ENCODE data around the gene GNRHR.

The GNRHR gene

DNA sequence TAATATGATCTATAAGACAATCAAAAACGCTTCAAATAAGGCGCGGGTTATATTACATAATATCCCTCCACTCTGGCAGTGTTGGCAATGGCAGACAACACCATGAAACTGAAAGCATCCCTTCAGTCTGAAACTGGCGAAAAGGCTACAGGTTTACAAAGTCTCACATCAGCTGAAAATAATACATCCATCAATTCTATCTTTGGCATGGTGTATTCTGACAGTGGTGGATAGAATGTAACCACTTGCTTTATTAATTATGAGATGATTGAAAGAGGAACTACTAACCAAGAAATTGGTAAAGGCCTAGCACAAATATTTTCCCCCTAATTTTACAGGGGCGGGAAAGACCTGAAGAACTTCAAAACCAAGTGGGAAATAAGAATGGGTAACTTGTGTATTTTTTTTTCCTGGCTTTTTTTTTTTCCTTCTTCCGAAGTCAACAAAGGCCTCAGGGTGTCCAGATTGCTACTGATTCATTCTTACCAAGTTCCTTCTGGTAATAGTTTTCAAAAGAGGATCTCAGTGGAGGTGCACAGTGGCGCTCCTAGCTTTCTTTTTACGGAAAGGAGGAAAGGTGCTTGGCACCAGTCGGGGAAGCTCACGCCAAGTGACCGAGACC is 54.0 kb downstream of the GNRHR start:
- DNase-seq (no peak), ATAC-seq (no peak)

- ATAC-seq (no peak), DNase-seq (no peak)
Measured at GRCh38 chr4:67699603-67700002, 54.6 kb downstream of the GNRHR start.

GRCh38 chr4:67697860-67698687 is 56.1 kb downstream of the GNRHR start:
- ATAC-seq (no peak), DNase-seq (no peak)

DNA sequence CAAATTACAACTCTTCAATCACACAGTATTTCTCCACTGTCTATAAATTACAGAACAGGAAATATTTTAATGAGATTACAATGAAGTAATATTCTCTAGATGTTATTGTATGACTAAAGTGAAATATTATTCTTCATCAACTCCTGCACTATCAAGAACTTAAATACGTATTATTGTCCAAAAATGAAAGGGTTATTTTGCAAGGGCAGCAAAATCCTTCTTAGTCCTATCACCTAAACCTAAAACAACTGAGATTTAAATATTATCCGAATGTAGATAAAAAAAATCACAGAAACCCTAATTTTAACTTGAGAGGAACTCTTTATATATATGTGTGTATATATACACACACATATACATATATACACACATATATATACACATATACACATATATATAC is 58.1 kb downstream of the GNRHR start:
- no peak for DNase-seq
- ATAC-seq, result no peak

- no peak for DNase-seq
- no peak for ATAC-seq
Measured at GRCh38 chr4:67694662-67695061, 59.5 kb downstream of the GNRHR start.

DNA sequence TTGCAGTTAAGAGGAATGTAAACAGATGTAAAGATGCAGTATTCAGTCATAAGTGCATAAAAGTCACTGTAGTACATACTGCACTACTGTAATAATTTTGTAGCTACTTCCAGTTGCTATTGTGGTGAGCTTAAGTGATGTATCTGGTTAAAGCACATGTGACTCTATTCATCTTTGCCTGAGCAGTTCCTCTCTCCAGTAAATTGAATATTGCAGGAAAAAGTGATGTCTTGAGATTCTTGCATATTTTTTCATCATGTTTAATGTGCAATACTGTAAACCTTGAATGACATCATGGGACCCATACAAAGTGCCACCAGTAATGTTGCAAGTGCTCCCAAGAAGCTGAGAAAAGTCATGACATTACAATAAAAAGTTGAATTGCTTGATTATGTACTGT is 62.9 kb downstream of the GNRHR start:
- ATAC-seq (no peak), DNase-seq (no peak)

Measured in stimulated activated naive CD8-positive, alpha-beta T cell treated with anti-CD3 and anti-CD28 coated beads, Interleukin-15, Interleukin-2, amounts not matched to agents 100 U/mL and 50 U/mL, for 24 hours (primary cell).